ENCODE measurements around the gene TMPO.
"Not testable (repeated sequence)": the region's sequence is repeated elsewhere in the genome, so short reads cannot be mapped to it uniquely, and the experiment has no call there.

Gene TMPO

GRCh38 chr12:98579347-98579746, 64.0 kb downstream of the TMPO start:
- DNase-seq: no peak

- no peak for DNase-seq
Measured at GRCh38 chr12:98579835-98580234, 64.4 kb downstream of the TMPO start.

- DNase-seq: no peak
Measured at GRCh38 chr12:98580695-98581094, 65.3 kb downstream of the TMPO start.

- DNase-seq: no peak
Measured at GRCh38 chr12:98581101-98581500, 65.7 kb downstream of the TMPO start.

- no peak for DNase-seq
Measured at GRCh38 chr12:98582093-98582492, 66.7 kb downstream of the TMPO start.

GRCh38 chr12:98587084-98587483, 71.7 kb downstream of the TMPO start:
- no peak for DNase-seq

- no peak for DNase-seq
Measured at GRCh38 chr12:98591209-98591608, 75.8 kb downstream of the TMPO start.

- DNase-seq: no peak
Measured at GRCh38 chr12:98592825-98593322, 77.5 kb downstream of the TMPO start.

- DNase-seq: peak; percentile 94
Measured at GRCh38 chr12:98593351-98594049, 78.1 kb downstream of the TMPO start, which contains the start of gene SLC25A3. SLC25A3 (plus strand) TSS chr12:98593686; CDS start chr12:98593979, 293 bp downstream.

GRCh38 chr12:98594050-98594835, 78.9 kb downstream of the TMPO start:
- no peak for DNase-seq

GRCh38 chr12:98595243-98595988, 80.0 kb downstream of the TMPO start:
- no peak for DNase-seq

GRCh38 chr12:98597313-98597712, 81.9 kb downstream of the TMPO start:
- DNase-seq: not testable (repeated sequence)

Measured in stimulated activated CD4-positive, alpha-beta T cell treated with anti-CD3 and anti-CD28 coated beads, Interleukin-4, amount 100 ng/mL, for 1 hour (primary cell).